ENCODE measurements around the gene RUFY4.
A peak's percentile ranks its signal among the peaks of the same experiment; 100 is the strongest.

The RUFY4 gene

GRCh38 chr2:218063486-218063885, 5.6 kb upstream of the RUFY4 start:
- no peaks in the 10 kb centered on the region for H3K9me2 ChIP-seq (replicated peaks; ENCODE audit: low read depth, low read length)
- H3K4me2 ChIP-seq (ENCODE audit: low read depth, low read length, poor library complexity, severe bottlenecking) = no peak overlapping the region

DNA sequence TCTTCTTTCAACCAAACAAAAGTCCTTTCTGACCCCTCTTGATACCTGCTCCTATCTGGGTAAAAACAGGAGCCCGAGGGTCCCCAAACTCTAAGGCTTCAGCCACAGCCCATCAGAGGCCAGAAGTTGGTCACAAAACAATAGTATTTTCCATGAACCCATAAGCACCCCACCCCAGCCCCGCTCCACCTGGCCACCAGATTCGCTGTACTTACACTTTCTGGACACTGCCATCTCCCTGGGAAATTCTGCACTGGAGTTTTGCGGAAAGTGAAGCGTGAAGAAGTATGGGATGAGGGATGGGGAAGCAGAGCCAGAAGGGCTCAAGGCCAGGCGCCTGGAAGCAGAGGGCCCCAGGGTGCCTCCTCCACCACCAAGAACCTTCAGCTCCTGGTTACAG, 5.2 kb upstream of the RUFY4 start:
- H3K4me1 ChIP-seq (ENCODE audit: insufficient read depth, low read length, poor library complexity, severe bottlenecking) = peaks cover 38% of the 10 kb centered on the region
- no peaks in the 10 kb centered on the region for H3K79me2 ChIP-seq (ENCODE audit: insufficient read depth, low read length)
- H4K20me1 ChIP-seq (ENCODE audit: insufficient read depth, low read length, poor library complexity, severe bottlenecking) = no peaks in the 10 kb centered on the region
- peaks cover 2% of the 10 kb centered on the region; the same call in 1 of the 2 replicates for H3F3A ChIP-seq (ENCODE audit: low read depth)
- H3K27me3 ChIP-seq (ENCODE audit: insufficient read depth, low read length, poor library complexity, severe bottlenecking) = no peaks in the 10 kb centered on the region
- no peaks in the 10 kb centered on the region for H3K9me3 ChIP-seq (ENCODE audit: insufficient read depth, low read depth, low read length)
- no peaks in the 10 kb centered on the region for H3K9me2 ChIP-seq (replicated peaks; ENCODE audit: low read depth, low read length)
- H3K4me3 ChIP-seq (ENCODE audit: low read length, poor library complexity, severe bottlenecking) = no peak overlapping the region
- no peak overlapping the region for H3K4me2 ChIP-seq (ENCODE audit: low read depth, low read length, poor library complexity, severe bottlenecking)
- no peak overlapping the region for H2AFZ ChIP-seq (ENCODE audit: low read length)
- TF ChIP-seq, protein P1, sequence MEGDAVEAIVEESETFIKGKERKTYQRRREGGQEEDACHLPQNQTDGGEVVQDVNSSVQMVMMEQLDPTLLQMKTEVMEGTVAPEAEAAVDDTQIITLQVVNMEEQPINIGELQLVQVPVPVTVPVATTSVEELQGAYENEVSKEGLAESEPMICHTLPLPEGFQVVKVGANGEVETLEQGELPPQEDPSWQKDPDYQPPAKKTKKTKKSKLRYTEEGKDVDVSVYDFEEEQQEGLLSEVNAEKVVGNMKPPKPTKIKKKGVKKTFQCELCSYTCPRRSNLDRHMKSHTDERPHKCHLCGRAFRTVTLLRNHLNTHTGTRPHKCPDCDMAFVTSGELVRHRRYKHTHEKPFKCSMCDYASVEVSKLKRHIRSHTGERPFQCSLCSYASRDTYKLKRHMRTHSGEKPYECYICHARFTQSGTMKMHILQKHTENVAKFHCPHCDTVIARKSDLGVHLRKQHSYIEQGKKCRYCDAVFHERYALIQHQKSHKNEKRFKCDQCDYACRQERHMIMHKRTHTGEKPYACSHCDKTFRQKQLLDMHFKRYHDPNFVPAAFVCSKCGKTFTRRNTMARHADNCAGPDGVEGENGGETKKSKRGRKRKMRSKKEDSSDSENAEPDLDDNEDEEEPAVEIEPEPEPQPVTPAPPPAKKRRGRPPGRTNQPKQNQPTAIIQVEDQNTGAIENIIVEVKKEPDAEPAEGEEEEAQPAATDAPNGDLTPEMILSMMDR (conservative IDR thresholded peaks at IDR 0.05; ENCODE audit: low read length) = no peak
- H3K36me3 ChIP-seq (ENCODE audit: insufficient read depth, low read length) = no peaks in the 10 kb centered on the region
- no peak overlapping the region for H3K9ac ChIP-seq (ENCODE audit: low read depth, low read length, poor library complexity, severe bottlenecking)

More at GRCh38 chr2:218063486-218063885, 5.6 kb upstream of the RUFY4 start:
- no peak overlapping the region for H3K9ac ChIP-seq (ENCODE audit: low read depth, low read length, poor library complexity, severe bottlenecking)
- H4K20me1 ChIP-seq (ENCODE audit: insufficient read depth, low read length, poor library complexity, severe bottlenecking) = no peaks in the 10 kb centered on the region
- H3K27me3 ChIP-seq (ENCODE audit: insufficient read depth, low read length, poor library complexity, severe bottlenecking) = no peaks in the 10 kb centered on the region
- no peaks in the 10 kb centered on the region for H3K79me2 ChIP-seq (ENCODE audit: insufficient read depth, low read length)
- H2AFZ ChIP-seq (ENCODE audit: low read length) = no peak overlapping the region
- no peak for TF ChIP-seq EZH2phosphoT487 (IDR thresholded peaks at IDR 0.05; ENCODE audit: borderline replicate concordance)
- TF ChIP-seq, protein P1 (conservative IDR thresholded peaks at IDR 0.05; ENCODE audit: low read length) = no peak
- peaks cover 36% of the 10 kb centered on the region for H3K4me1 ChIP-seq (ENCODE audit: insufficient read depth, low read length, poor library complexity, severe bottlenecking)
- no peak overlapping the region for H3K4me3 ChIP-seq (ENCODE audit: low read length, poor library complexity, severe bottlenecking)
- peaks cover 2% of the 10 kb centered on the region; the same call in 1 of the 2 replicates for H3F3A ChIP-seq (ENCODE audit: low read depth)
- H3K9me3 ChIP-seq (ENCODE audit: insufficient read depth, low read depth, low read length) = no peaks in the 10 kb centered on the region
- no peaks in the 10 kb centered on the region for H3K36me3 ChIP-seq (ENCODE audit: insufficient read depth, low read length)

GRCh38 chr2:218065239-218066006, 3.6 kb upstream of the RUFY4 start:
- H3K36me3 ChIP-seq (ENCODE audit: insufficient read depth, low read length) = no peaks in the 10 kb centered on the region
- H2AFZ ChIP-seq (ENCODE audit: low read length) = peak overlapping the region; percentile 45; the same call in 1 of the 2 replicates
- peak overlapping the region; percentile 58 for H3K4me2 ChIP-seq (ENCODE audit: low read depth, low read length, poor library complexity, severe bottlenecking)
- H4K20me1 ChIP-seq (ENCODE audit: insufficient read depth, low read length, poor library complexity, severe bottlenecking) = no peaks in the 10 kb centered on the region
- H3K9ac ChIP-seq (ENCODE audit: low read depth, low read length, poor library complexity, severe bottlenecking) = peak overlapping the region; percentile 58
- H3K79me2 ChIP-seq (ENCODE audit: insufficient read depth, low read length) = no peaks in the 10 kb centered on the region
- no peaks in the 10 kb centered on the region for H3K27me3 ChIP-seq (ENCODE audit: insufficient read depth, low read length, poor library complexity, severe bottlenecking)
- peak overlapping the region; percentile 47 for H3K4me3 ChIP-seq (ENCODE audit: low read length, poor library complexity, severe bottlenecking)
- peaks cover 2% of the 10 kb centered on the region; the same call in 1 of the 2 replicates for H3F3A ChIP-seq (ENCODE audit: low read depth)
- TF ChIP-seq, protein P1 (conservative IDR thresholded peaks at IDR 0.05; ENCODE audit: low read length) = no peak
- no peak for TF ChIP-seq EZH2phosphoT487 (IDR thresholded peaks at IDR 0.05; ENCODE audit: borderline replicate concordance)
- peaks cover 38% of the 10 kb centered on the region for H3K4me1 ChIP-seq (ENCODE audit: insufficient read depth, low read length, poor library complexity, severe bottlenecking)
- no peaks in the 10 kb centered on the region for H3K9me2 ChIP-seq (replicated peaks; ENCODE audit: low read depth, low read length)
- H3K9me3 ChIP-seq (ENCODE audit: insufficient read depth, low read depth, low read length) = no peaks in the 10 kb centered on the region
